Erythroblast (primary cell): Measurements from ENCODE around the gene SLC22A31.

Experiments
- GATA1 ChIP-seq: IDR thresholded peaks from 2 replicates; pipeline ENCODE4 v1.6.1; 2011; ENCODE audit warnings: low read depth, mild to moderate bottlenecking, control low read depth, low read length, moderate library complexity
- POLR2A ChIP-seq: IDR thresholded peaks from 2 replicates; pipeline ENCODE4 v1.6.1; 2011; ENCODE audit warnings: mild to moderate bottlenecking, low read length

DNA sequence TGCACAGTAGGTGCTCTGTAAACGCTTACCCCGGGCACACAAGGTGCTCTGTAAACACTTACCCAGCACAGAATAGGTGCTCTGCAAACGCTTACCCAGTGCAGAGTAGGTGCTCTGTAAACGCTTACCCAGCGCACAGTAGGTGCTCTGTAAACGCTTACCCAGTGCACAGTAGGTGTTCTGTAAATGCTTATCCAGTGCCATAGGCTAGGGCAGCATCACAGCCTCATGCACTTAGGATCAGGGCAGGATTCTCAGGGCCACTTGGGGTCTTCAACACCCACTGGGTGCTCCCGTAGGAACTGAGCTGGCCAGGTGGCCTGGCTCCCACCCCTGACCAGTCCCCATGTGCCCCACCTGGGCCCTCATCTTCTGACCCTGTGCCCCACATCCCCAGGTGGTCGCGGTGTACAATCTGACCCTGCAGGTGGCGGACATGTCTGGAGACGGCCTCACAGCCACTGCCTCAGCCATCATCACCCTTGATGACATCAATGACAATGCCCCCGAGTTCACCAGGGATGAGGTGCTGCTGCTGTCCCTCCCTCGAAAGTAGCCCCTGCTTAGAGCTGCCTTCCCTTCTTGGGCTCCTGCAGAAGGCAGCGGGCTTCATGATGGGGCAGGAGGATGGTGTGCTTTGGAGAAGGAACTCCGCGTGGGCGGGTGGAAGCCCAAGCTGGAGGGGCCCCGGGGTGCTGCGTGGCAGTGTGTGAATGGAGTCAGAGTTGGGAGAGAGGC lies 13.1 kb downstream of the SLC22A31 start:
- TF ChIP-seq POLR2A = no peak
- TF ChIP-seq GATA1 = no peak
